ENCODE results near the gene MED10.

MED10 gene

GRCh38 chr5:6401410-6401809 lies 23.1 kb upstream of the MED10 start:
- TF ChIP-seq EZH2phosphoT487 (IDR thresholded peaks at IDR 0.05; ENCODE audit: low read length) (no peak), EZH2 (optimal IDR thresholded peaks at IDR 0.05; ENCODE audit: low read depth, low read length) (no peak), CTCF (IDR thresholded peaks at IDR 0.05; ENCODE audit: low read length) (no peak)

GRCh38 chr5:6399980-6400910 lies 21.9 kb upstream of the MED10 start:
- H3K27me3 ChIP-seq (replicated peaks; ENCODE audit: insufficient read depth, low read length): no peaks in the 10 kb centered on the region
- no peaks in the 10 kb centered on the region for H3K36me3 ChIP-seq (replicated peaks; ENCODE audit: insufficient read depth, low read length)
- no peaks in the 10 kb centered on the region for H3K9me2 ChIP-seq (replicated peaks; ENCODE audit: insufficient read depth, low read length)
- H3K9me3 ChIP-seq (replicated peaks; ENCODE audit: insufficient read depth, low read length): no peaks in the 10 kb centered on the region
- peaks cover 36% of the 10 kb centered on the region for H3K4me1 ChIP-seq (ENCODE audit: low read length)
- H3K4me3 ChIP-seq (ENCODE audit: low read length): no peak overlapping the region
- H3K9ac ChIP-seq (ENCODE audit: low read length): no peak overlapping the region
- H2AFZ ChIP-seq (ENCODE audit: low read length): no peak overlapping the region
- no peaks in the 10 kb centered on the region for H4K20me1 ChIP-seq (ENCODE audit: insufficient read depth, low read length)
- peaks cover 23% of the 10 kb centered on the region for H3F3A ChIP-seq (ENCODE audit: insufficient read depth, low read length)
- TF ChIP-seq CTCF (IDR thresholded peaks at IDR 0.05; ENCODE audit: low read length) (no peak), EZH2phosphoT487 (IDR thresholded peaks at IDR 0.05; ENCODE audit: low read length) (no peak), EZH2 (optimal IDR thresholded peaks at IDR 0.05; ENCODE audit: low read depth, low read length) (no peak)
- H3K79me2 ChIP-seq (ENCODE audit: low read length): no peaks in the 10 kb centered on the region
- H3K27ac ChIP-seq (ENCODE audit: low read length): no peak overlapping the region
- no peak overlapping the region for H3K4me2 ChIP-seq (ENCODE audit: low read depth, low read length)
- DNase-seq: no peak

More at GRCh38 chr5:6401410-6401809, 23.1 kb upstream of the MED10 start:
- DNase-seq: no peak
- Histone ChIP-seq H3K9me2 (replicated peaks; ENCODE audit: insufficient read depth, low read length) (no peaks in the 10 kb centered on the region), H3K9me3 (replicated peaks; ENCODE audit: insufficient read depth, low read length) (no peaks in the 10 kb centered on the region), H3K36me3 (replicated peaks; ENCODE audit: insufficient read depth, low read length) (no peaks in the 10 kb centered on the region), H3K4me3 (ENCODE audit: low read length) (no peak overlapping the region), H3K4me1 (ENCODE audit: low read length) (peaks cover 36% of the 10 kb centered on the region), H3K79me2 (ENCODE audit: low read length) (no peaks in the 10 kb centered on the region), H2AFZ (ENCODE audit: low read length) (no peak overlapping the region), H3K9ac (ENCODE audit: low read length) (no peak overlapping the region), H4K20me1 (ENCODE audit: insufficient read depth, low read length) (no peaks in the 10 kb centered on the region), H3K4me2 (ENCODE audit: low read depth, low read length) (no peak overlapping the region), H3K27ac (ENCODE audit: low read length) (no peak overlapping the region), H3K27me3 (replicated peaks; ENCODE audit: insufficient read depth, low read length) (no peaks in the 10 kb centered on the region), H3F3A (ENCODE audit: insufficient read depth, low read length) (peaks cover 23% of the 10 kb centered on the region)

- Histone ChIP-seq H3K79me2 (ENCODE audit: low read length) (no peaks in the 10 kb centered on the region), H3K4me2 (ENCODE audit: low read depth, low read length) (no peak overlapping the region), H3K27ac (ENCODE audit: low read length) (no peak overlapping the region), H3K9ac (ENCODE audit: low read length) (no peak overlapping the region), H3K4me3 (ENCODE audit: low read length) (no peak overlapping the region), H4K20me1 (ENCODE audit: insufficient read depth, low read length) (no peaks in the 10 kb centered on the region), H3K36me3 (replicated peaks; ENCODE audit: insufficient read depth, low read length) (no peaks in the 10 kb centered on the region), H3K27me3 (replicated peaks; ENCODE audit: insufficient read depth, low read length) (no peaks in the 10 kb centered on the region), H3K9me2 (replicated peaks; ENCODE audit: insufficient read depth, low read length) (no peaks in the 10 kb centered on the region), H3K9me3 (replicated peaks; ENCODE audit: insufficient read depth, low read length) (no peaks in the 10 kb centered on the region), H3F3A (ENCODE audit: insufficient read depth, low read length) (peaks cover 28% of the 10 kb centered on the region), H2AFZ (ENCODE audit: low read length) (no peak overlapping the region), H3K4me1 (ENCODE audit: low read length) (peaks cover 39% of the 10 kb centered on the region)
- no peak for DNase-seq
- TF ChIP-seq CTCF (IDR thresholded peaks at IDR 0.05; ENCODE audit: low read length) (no peak), EZH2phosphoT487 (IDR thresholded peaks at IDR 0.05; ENCODE audit: low read length) (no peak), EZH2 (optimal IDR thresholded peaks at IDR 0.05; ENCODE audit: low read depth, low read length) (no peak)
These were observed 20.4 kb upstream of the MED10 start for GRCh38 chr5:6398570-6399230.

Measured in MM.1S (cell line).